Activated CD8-positive, alpha-beta T cell treated with anti-CD3 and anti-CD28 coated beads for 36 hours (primary cell): Measurements from ENCODE around the gene C8A. TPM values are rescaled to one million over a fixed set of nuclear protein-coding genes. Genes with fewer than 3 reads are reported as not detected.

ENCODE experiments used
- ATAC-seq: fragments of 200-7000 bp; cut with Tn5 transposase; one replicate; pipeline ENCODE4 v1.10.0; 2021; ENCODE audit warnings: mild to moderate bottlenecking, moderate library complexity
- CTCF ChIA-PET: fragments of 350-600 bp; sonication (Branson Sonifier 250); formaldehyde crosslinking; loops from one replicate; lab custom pipeline; 2021; ENCODE audit warnings: antibody characterized with exemption; lab: Charles Lee
- POLR2A ChIA-PET: fragments of 350-600 bp; sonication (Branson Sonifier 250); formaldehyde crosslinking; loops from one replicate; lab custom pipeline; 2021; ENCODE audit warnings: antibody characterized with exemption; lab: Charles Lee
- DNase-seq: peaks from one replicate; pipeline ENCODE4 v3.0.0-alpha.2; 2020
- H3K27ac Mint-ChIP-seq: one replicate; pipeline ENCODE4 v1.8.0; 2021; ENCODE audit warnings: mild to moderate bottlenecking, mixed read lengths
- H3K27me3 Mint-ChIP-seq: one replicate; pipeline ENCODE4 v1.8.0; 2021; ENCODE audit warnings: mixed read lengths
- H3K36me3 Mint-ChIP-seq: one replicate; pipeline ENCODE4 v1.8.0; 2021; ENCODE audit warnings: low read depth, mixed read lengths
- H3K4me1 Mint-ChIP-seq: one replicate; pipeline ENCODE4 v1.8.0; 2021; ENCODE audit warnings: low read depth, mixed read lengths
- H3K4me3 Mint-ChIP-seq: one replicate; pipeline ENCODE4 v1.8.0; 2021; ENCODE audit warnings: mild to moderate bottlenecking, moderate library complexity, mixed read lengths
- H3K9me3 Mint-ChIP-seq: one replicate; pipeline ENCODE4 v1.8.0; 2021; ENCODE audit warnings: mixed read lengths
- CTCF ChIP-seq: fragments of 200-600 bp; IDR thresholded peaks from one replicate; pipeline ENCODE4 v1.8.0; 2022; ENCODE audit warnings: antibody characterized with exemption, mild to moderate bottlenecking
- intact Hi-C: fragments of 100-400 bp; cut with micrococcal nuclease; formaldehyde crosslinking; loops from one replicate; pipeline ENCODE4 v1.10.0; 2022
- total RNA-seq, 2 experiments: library from RNA; stranded (reverse); gene quantifications; one replicate each; pipeline ENCODE4 v1.2.3, GENCODE V29; 2021

The C8A gene
- total RNA-seq, 2 experiments from 2014 or later: not detected

- POLR2A ChIA-PET: no interaction called here
- Mint-ChIP-seq H3K4me3 (no peak overlapping the region), H3K36me3 (no peaks in the 10 kb centered on the region), H3K9me3 (peaks cover 2% of the 10 kb centered on the region), H3K4me1 (no peaks in the 10 kb centered on the region), H3K27me3 (peaks cover 16% of the 10 kb centered on the region), H3K27ac (no peak overlapping the region)
- CTCF ChIA-PET: no interaction called here
- intact Hi-C loops: no loop called here
- DNase-seq (no peak), ATAC-seq (no peak)
- no peak for TF ChIP-seq CTCF
These were observed 9.8 kb downstream of the C8A start for GRCh38 chr1:56864430-56864829.

- Mint-ChIP-seq H3K27ac (no peak overlapping the region), H3K27me3 (peaks cover 12% of the 10 kb centered on the region), H3K4me1 (no peaks in the 10 kb centered on the region), H3K4me3 (no peak overlapping the region), H3K36me3 (no peaks in the 10 kb centered on the region), H3K9me3 (no peaks in the 10 kb centered on the region)
- no peak for TF ChIP-seq CTCF
- intact Hi-C loops: no loop called here
- ATAC-seq (no peak), DNase-seq (no peak)
- ChIA-PET POLR2A (no interaction called here), CTCF (no interaction called here)
These were observed 12.1 kb downstream of the C8A start for GRCh38 chr1:56866656-56867055.

- ChIA-PET POLR2A (no interaction called here), CTCF (no interaction called here)
- no peaks in the 10 kb centered on the region for H3K9me3 Mint-ChIP-seq
- no peaks in the 10 kb centered on the region for H3K4me1 Mint-ChIP-seq
- DNase-seq (no peak), ATAC-seq (no peak)
- no peak for TF ChIP-seq CTCF
- H3K36me3 Mint-ChIP-seq: no peaks in the 10 kb centered on the region
- intact Hi-C loops: no loop called here
- peaks cover 12% of the 10 kb centered on the region for H3K27me3 Mint-ChIP-seq
- H3K27ac Mint-ChIP-seq: no peak overlapping the region
- no peak overlapping the region for H3K4me3 Mint-ChIP-seq
These were observed 12.9 kb downstream of the C8A start for GRCh38 chr1:56867491-56867890.

GRCh38 chr1:56868761-56869160, 14.2 kb downstream of the C8A start:
- no peak for TF ChIP-seq CTCF
- CTCF ChIA-PET: interaction anchor here (0.9 kb wide), 1 partner anchor 15 kb away, joined by 3 read pairs; no protein-coding TSS in a partner anchor
- intact Hi-C loops: no loop called here
- POLR2A ChIA-PET: no interaction called here
- no peak overlapping the region for H3K27ac Mint-ChIP-seq
- DNase-seq: no peak
- ATAC-seq: no peak
- H3K4me1 Mint-ChIP-seq: no peaks in the 10 kb centered on the region
- no peak overlapping the region for H3K4me3 Mint-ChIP-seq
- H3K36me3 Mint-ChIP-seq: no peaks in the 10 kb centered on the region
- H3K27me3 Mint-ChIP-seq: peaks cover 12% of the 10 kb centered on the region
- no peaks in the 10 kb centered on the region for H3K9me3 Mint-ChIP-seq

- no peak overlapping the region for H3K4me3 Mint-ChIP-seq
- peaks cover 7% of the 10 kb centered on the region for H3K27me3 Mint-ChIP-seq
- H3K36me3 Mint-ChIP-seq: no peaks in the 10 kb centered on the region
- no peak for TF ChIP-seq CTCF
- no peaks in the 10 kb centered on the region for H3K9me3 Mint-ChIP-seq
- no peak for ATAC-seq
- intact Hi-C loops: no loop called here
- CTCF ChIA-PET: no interaction called here
- no peak for DNase-seq
- no peaks in the 10 kb centered on the region for H3K4me1 Mint-ChIP-seq
- POLR2A ChIA-PET: no interaction called here
- no peak overlapping the region for H3K27ac Mint-ChIP-seq
These were observed 18.0 kb downstream of the C8A start for GRCh38 chr1:56872597-56872996.
